Esophagus squamous epithelium (tissue), 4 donors: Measurements from ENCODE around the gene MYO1B.

Experiments
- CTCF ChIP-seq, 6 experiments: fragments of 450-650 bp in 4 of 6; fragments of 200-600 bp in 2 of 6; sonication (generic) in 2 of 6; IDR thresholded peaks; one replicate each; pipeline ENCODE4 v1.5.1; 2016 to 2019; ENCODE audit warnings: antibody characterized with exemption in 6 of 6, mild to moderate bottlenecking in 4 of 6, moderate library complexity in 4 of 6
- POLR2A ChIP-seq, 4 donors: fragments of 450-650 bp; IDR thresholded peaks; one replicate each; pipeline ENCODE4 v1.6.1; 2017; ENCODE audit warnings: antibody characterized with exemption in 4 of 4, mild to moderate bottlenecking in 4 of 4, moderate library complexity in 3 of 4

GRCh38 chr2:191451116-191451515 lies 205.9 kb downstream of the MYO1B start:
- TF ChIP-seq CTCF (IDR thresholded peaks at IDR 0.05) (no peak), POLR2A (IDR thresholded peaks at IDR 0.05) (no peak)
